Panc1 (cell line): ENCODE measurements around the gene COL6A2.

Source experiments
- SIN3A ChIP-seq: IDR thresholded peaks from 2 replicates; pipeline ENCODE4 v1.6.1; 2012; ENCODE audit warnings: low read depth, mild to moderate bottlenecking, low read length, moderate library complexity, borderline replicate concordance; ENCODE audit not compliant: insufficient read depth
- TCF7L2 ChIP-seq: IDR thresholded peaks from 2 replicates; pipeline ENCODE4 v1.6.1; 2011; ENCODE audit warnings: mild to moderate bottlenecking, low read depth, low read length, inconsistent platforms
- TF ChIP-seq, protein P1 (sequence below): fragments of 450-650 bp; IDR thresholded peaks from 2 replicates; pipeline ENCODE4 v1.5.1; 2017; ENCODE audit warnings: mild to moderate bottlenecking
- TF ChIP-seq, protein P2 (sequence below), 2 experiments: IDR thresholded peaks; 2 replicates each; pipeline ENCODE4 v1.6.1; 2011 to 2012; ENCODE audit warnings: low read depth in 2 of 2, control low read depth in 1 of 2, low read length in 1 of 2, mild to moderate bottlenecking in 1 of 2, moderate library complexity in 1 of 2; ENCODE audit not compliant: insufficient read depth in 1 of 2

DNA sequence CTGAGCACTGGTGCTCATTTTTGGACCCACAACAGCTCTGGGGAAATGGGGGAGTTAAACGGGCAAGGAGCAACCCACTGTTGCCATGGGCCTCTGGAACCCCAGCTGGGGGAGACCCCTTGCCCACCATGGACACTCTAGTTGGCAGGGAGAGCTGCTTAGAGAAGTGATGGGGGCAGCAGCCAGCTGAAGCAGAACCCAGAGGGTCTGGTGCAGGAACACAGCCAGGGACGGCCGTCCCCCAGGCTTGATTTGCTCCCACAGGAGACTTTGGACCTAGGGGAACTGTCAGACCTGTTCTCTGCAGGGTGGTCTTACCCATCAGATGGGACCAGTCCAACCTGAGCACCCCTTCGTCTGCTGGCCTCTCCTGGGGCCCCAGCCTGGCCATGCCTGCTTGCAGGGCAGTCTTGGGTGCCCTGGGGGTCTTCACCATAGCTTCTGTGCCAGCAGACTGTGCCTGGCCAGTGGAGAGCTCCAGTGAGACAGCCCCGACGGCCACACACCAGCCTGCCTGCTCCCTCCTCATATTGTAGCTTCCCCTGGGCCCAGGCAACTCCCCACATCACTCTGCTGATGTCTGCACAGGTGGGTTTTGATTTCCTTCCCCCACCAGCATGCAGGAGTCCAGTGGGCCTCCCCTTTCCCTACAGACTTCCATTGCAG, 75.1 kb downstream of the COL6A2 start:
- TF ChIP-seq, protein P1, sequence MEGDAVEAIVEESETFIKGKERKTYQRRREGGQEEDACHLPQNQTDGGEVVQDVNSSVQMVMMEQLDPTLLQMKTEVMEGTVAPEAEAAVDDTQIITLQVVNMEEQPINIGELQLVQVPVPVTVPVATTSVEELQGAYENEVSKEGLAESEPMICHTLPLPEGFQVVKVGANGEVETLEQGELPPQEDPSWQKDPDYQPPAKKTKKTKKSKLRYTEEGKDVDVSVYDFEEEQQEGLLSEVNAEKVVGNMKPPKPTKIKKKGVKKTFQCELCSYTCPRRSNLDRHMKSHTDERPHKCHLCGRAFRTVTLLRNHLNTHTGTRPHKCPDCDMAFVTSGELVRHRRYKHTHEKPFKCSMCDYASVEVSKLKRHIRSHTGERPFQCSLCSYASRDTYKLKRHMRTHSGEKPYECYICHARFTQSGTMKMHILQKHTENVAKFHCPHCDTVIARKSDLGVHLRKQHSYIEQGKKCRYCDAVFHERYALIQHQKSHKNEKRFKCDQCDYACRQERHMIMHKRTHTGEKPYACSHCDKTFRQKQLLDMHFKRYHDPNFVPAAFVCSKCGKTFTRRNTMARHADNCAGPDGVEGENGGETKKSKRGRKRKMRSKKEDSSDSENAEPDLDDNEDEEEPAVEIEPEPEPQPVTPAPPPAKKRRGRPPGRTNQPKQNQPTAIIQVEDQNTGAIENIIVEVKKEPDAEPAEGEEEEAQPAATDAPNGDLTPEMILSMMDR, result no peak
- no peak for TF ChIP-seq TCF7L2
- TF ChIP-seq, protein P2, sequence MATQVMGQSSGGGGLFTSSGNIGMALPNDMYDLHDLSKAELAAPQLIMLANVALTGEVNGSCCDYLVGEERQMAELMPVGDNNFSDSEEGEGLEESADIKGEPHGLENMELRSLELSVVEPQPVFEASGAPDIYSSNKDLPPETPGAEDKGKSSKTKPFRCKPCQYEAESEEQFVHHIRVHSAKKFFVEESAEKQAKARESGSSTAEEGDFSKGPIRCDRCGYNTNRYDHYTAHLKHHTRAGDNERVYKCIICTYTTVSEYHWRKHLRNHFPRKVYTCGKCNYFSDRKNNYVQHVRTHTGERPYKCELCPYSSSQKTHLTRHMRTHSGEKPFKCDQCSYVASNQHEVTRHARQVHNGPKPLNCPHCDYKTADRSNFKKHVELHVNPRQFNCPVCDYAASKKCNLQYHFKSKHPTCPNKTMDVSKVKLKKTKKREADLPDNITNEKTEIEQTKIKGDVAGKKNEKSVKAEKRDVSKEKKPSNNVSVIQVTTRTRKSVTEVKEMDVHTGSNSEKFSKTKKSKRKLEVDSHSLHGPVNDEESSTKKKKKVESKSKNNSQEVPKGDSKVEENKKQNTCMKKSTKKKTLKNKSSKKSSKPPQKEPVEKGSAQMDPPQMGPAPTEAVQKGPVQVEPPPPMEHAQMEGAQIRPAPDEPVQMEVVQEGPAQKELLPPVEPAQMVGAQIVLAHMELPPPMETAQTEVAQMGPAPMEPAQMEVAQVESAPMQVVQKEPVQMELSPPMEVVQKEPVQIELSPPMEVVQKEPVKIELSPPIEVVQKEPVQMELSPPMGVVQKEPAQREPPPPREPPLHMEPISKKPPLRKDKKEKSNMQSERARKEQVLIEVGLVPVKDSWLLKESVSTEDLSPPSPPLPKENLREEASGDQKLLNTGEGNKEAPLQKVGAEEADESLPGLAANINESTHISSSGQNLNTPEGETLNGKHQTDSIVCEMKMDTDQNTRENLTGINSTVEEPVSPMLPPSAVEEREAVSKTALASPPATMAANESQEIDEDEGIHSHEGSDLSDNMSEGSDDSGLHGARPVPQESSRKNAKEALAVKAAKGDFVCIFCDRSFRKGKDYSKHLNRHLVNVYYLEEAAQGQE (IDR thresholded peaks at IDR 0.05; ENCODE audit: insufficient read depth in 1 of 2, low read depth in 2 of 2, low read length in 1 of 2), result no peak
- no peak for TF ChIP-seq SIN3A
